SK-N-MC (cell line): Measurements from ENCODE around the gene FGD5.

Experiments
- DNase-seq: peaks from one replicate; pipeline ENCODE4 v3.0.0-alpha.2; 2011; ENCODE audit warnings: low read depth, low spot score
- H3K27ac ChIP-seq: fragments of 200-600 bp; sonication (generic); 2 replicates; pipeline ENCODE4 v1.5.1; 2016; ENCODE audit warnings: mixed run types
- H3K36me3 ChIP-seq: fragments of 200-600 bp; sonication (generic); 2 replicates; pipeline ENCODE4 v1.6.1; 2017; ENCODE audit warnings: antibody characterized with exemption, low read length, mixed read lengths; ENCODE audit not compliant: insufficient read depth
- H3K4me3 ChIP-seq: fragments of 200-600 bp; sonication (generic); 2 replicates; pipeline ENCODE4 v1.5.1; 2016
- H3K9ac ChIP-seq: fragments of 200-600 bp; sonication (generic); 2 replicates; pipeline ENCODE4 v1.8.0; 2017; ENCODE audit warnings: mixed run types, mixed read lengths; ENCODE audit not compliant: insufficient read length
- H3K9me3 ChIP-seq: fragments of 200-600 bp; sonication (generic); 2 replicates; pipeline ENCODE4 v1.6.1; 2017; ENCODE audit warnings: low read depth, mild to moderate bottlenecking, antibody characterized with exemption, low read length, moderate library complexity, mixed read lengths
- EZH2 ChIP-seq: fragments of 200-600 bp; sonication (generic); IDR thresholded peaks from one replicate; pipeline ENCODE4 v1.6.1; 2017; ENCODE audit warnings: antibody characterized with exemption
- FOXP2 ChIP-seq: optimal IDR thresholded peaks from 2 replicates; pipeline ENCODE3; 2011; ENCODE audit warnings: mild to moderate bottlenecking, moderate library complexity; ENCODE audit not compliant: insufficient read depth; ENCODE audit errors: extremely low read length, control extremely low read depth
- POLR2AphosphoS5 ChIP-seq: IDR thresholded peaks from 2 replicates; pipeline ENCODE4 v1.6.1; 2012; ENCODE audit warnings: mild to moderate bottlenecking, low read depth, low read length, borderline replicate concordance

The FGD5 gene

GRCh38 chr3:14841836-14842235, 23.1 kb downstream of the FGD5 start:
- H3K4me3 ChIP-seq, result no peak overlapping the region
- no peak overlapping the region for H3K27ac ChIP-seq
- no peaks in the 10 kb centered on the region for H3K9me3 ChIP-seq
- DNase-seq, result no peak
- H3K9ac ChIP-seq, result no peak overlapping the region
- TF ChIP-seq POLR2AphosphoS5 (no peak), EZH2 (no peak), FOXP2 (no peak)
- H3K36me3 ChIP-seq, result no peaks in the 10 kb centered on the region

- TF ChIP-seq EZH2 (no peak), FOXP2 (no peak), POLR2AphosphoS5 (no peak)
- no peaks in the 10 kb centered on the region for H3K9me3 ChIP-seq
- no peak overlapping the region for H3K4me3 ChIP-seq
- H3K9ac ChIP-seq, result no peak overlapping the region
- H3K36me3 ChIP-seq, result no peaks in the 10 kb centered on the region
- DNase-seq, result no peak
- no peak overlapping the region for H3K27ac ChIP-seq
Measured at GRCh38 chr3:14842277-14842676, 23.5 kb downstream of the FGD5 start.

GRCh38 chr3:14843321-14843720, 24.6 kb downstream of the FGD5 start:
- Histone ChIP-seq H3K4me3 (no peak overlapping the region), H3K9me3 (no peaks in the 10 kb centered on the region), H3K9ac (no peak overlapping the region), H3K27ac (no peak overlapping the region), H3K36me3 (no peaks in the 10 kb centered on the region)
- no peak for DNase-seq
- TF ChIP-seq POLR2AphosphoS5, result no peak
- no peak for TF ChIP-seq EZH2
- TF ChIP-seq FOXP2, result no peak

GRCh38 chr3:14844386-14845170, 25.8 kb downstream of the FGD5 start:
- no peak overlapping the region for H3K9ac ChIP-seq
- no peaks in the 10 kb centered on the region for H3K9me3 ChIP-seq
- H3K27ac ChIP-seq, result no peak overlapping the region
- no peak overlapping the region for H3K4me3 ChIP-seq
- DNase-seq, result no peak
- H3K36me3 ChIP-seq, result no peaks in the 10 kb centered on the region
- TF ChIP-seq POLR2AphosphoS5, result no peak
- TF ChIP-seq FOXP2, result no peak
- no peak for TF ChIP-seq EZH2

GRCh38 chr3:14845180-14845579, 26.4 kb downstream of the FGD5 start:
- Histone ChIP-seq H3K4me3 (no peak overlapping the region), H3K9ac (no peak overlapping the region), H3K27ac (no peak overlapping the region), H3K36me3 (no peaks in the 10 kb centered on the region), H3K9me3 (no peaks in the 10 kb centered on the region)
- DNase-seq, result no peak
- TF ChIP-seq EZH2, result no peak
- no peak for TF ChIP-seq POLR2AphosphoS5
- TF ChIP-seq FOXP2, result no peak

- Histone ChIP-seq H3K36me3 (no peaks in the 10 kb centered on the region), H3K4me3 (no peak overlapping the region), H3K9me3 (no peaks in the 10 kb centered on the region), H3K27ac (no peak overlapping the region), H3K9ac (no peak overlapping the region)
- no peak for DNase-seq
- TF ChIP-seq POLR2AphosphoS5, result no peak
- no peak for TF ChIP-seq EZH2
- TF ChIP-seq FOXP2, result no peak
Measured at GRCh38 chr3:14845826-14846225, 27.1 kb downstream of the FGD5 start.

GRCh38 chr3:14846226-14846880, 27.6 kb downstream of the FGD5 start:
- TF ChIP-seq EZH2, result no peak
- TF ChIP-seq FOXP2, result no peak
- no peak for TF ChIP-seq POLR2AphosphoS5
- Histone ChIP-seq H3K4me3 (no peak overlapping the region), H3K9ac (no peak overlapping the region), H3K27ac (no peak overlapping the region), H3K36me3 (no peaks in the 10 kb centered on the region), H3K9me3 (no peaks in the 10 kb centered on the region)
- no peak for DNase-seq

- Histone ChIP-seq H3K4me3 (no peak overlapping the region), H3K9ac (no peak overlapping the region), H3K36me3 (no peaks in the 10 kb centered on the region), H3K9me3 (no peaks in the 10 kb centered on the region), H3K27ac (no peak overlapping the region)
- no peak for DNase-seq
- TF ChIP-seq EZH2, result no peak
- TF ChIP-seq POLR2AphosphoS5, result no peak
- no peak for TF ChIP-seq FOXP2
Measured at GRCh38 chr3:14847613-14848541, 29.1 kb downstream of the FGD5 start.
